HT-29 (cell line): ENCODE measurements around the gene FBXL13. TPM values are rescaled to one million over a fixed set of nuclear protein-coding genes. Genes with fewer than 3 reads are reported as not detected.
"Not testable (repeated sequence)": the region's sequence is repeated elsewhere in the genome, so short reads cannot be mapped to it uniquely, and the experiment has no call there.

Experiments used
- DNase-seq: peaks from one replicate; pipeline ENCODE4 v3.0.0-alpha.2; 2015; ENCODE audit warnings: low spot score
- small RNA-seq: library from RNA; depleted of rRNA; stranded (forward); fragments of <200 nt; gene quantifications from one replicate; pipeline ENCODE3, GENCODE V24; 2014
- total RNA-seq: library from RNA; depleted of rRNA; stranded (reverse); fragments of >200 nt; shearing (Covaris generic); gene quantifications from 2 replicates; pipeline ENCODE4 v1.2.3, GENCODE V29; 2014; rRNA removed

FBXL13 gene
- total RNA-seq, 1 experiment from 2014 or later: 0.48 TPM

GRCh38 chr7:102763295-102763905 is 311.2 kb downstream of the FBXL13 start:
- not testable (repeated sequence) for DNase-seq

Small RNA genes within 50 kb of the gene (small RNA-seq; reads per million reads assigned to genes)
- not detected for gene RNU6-1136P

Other genes starting within 250 kb of the FBXL13 start
- not detected in 2 replicates for gene LRRC17, start 161.8 kb downstream of the FBXL13 start, total RNA-seq
- gene ARMC10, start 344 bp upstream of the FBXL13 start, total RNA-seq: 40.7 and 41.2 TPM in 2 replicates
- 4.8 and 6.9 TPM in 2 replicates for gene NAPEPLD, start 74.3 kb upstream of the FBXL13 start, total RNA-seq
- gene PMPCB, start 222.6 kb upstream of the FBXL13 start, total RNA-seq: 41.1 and 43.7 TPM in 2 replicates